Naive B cell (primary cell): ENCODE data around the gene GLS. TPM values are rescaled to one million over a fixed set of nuclear protein-coding genes. Genes with fewer than 3 reads are reported as not detected.
A peak's percentile ranks its signal among the peaks of the same experiment; 100 is the strongest.
"Not testable (repeated sequence)": the region's sequence is repeated elsewhere in the genome, so short reads cannot be mapped to it uniquely, and the experiment has no call there.

Experiments used
- ATAC-seq, 2 donors: fragments of 150-1000 bp; cut with Tn5 transposase; 2 replicates each; pipeline ENCODE4 v1.10.0; 2021; ENCODE audit warnings: low read depth in 2 of 2, mild to moderate bottlenecking in 2 of 2, moderate library complexity in 2 of 2
- DNase-seq: peaks from one replicate; pipeline ENCODE4 v3.0.0; 2022
- H3K27ac Mint-ChIP-seq, 6 donors: one replicate each; pipeline ENCODE4 v1.8.0; 2020 to 2022; ENCODE audit warnings: mild to moderate bottlenecking in 6 of 6, mixed read lengths in 6 of 6, moderate library complexity in 5 of 6, inconsistent platforms in 2 of 6
- H3K27me3 Mint-ChIP-seq, 3 donors: one replicate each; pipeline ENCODE4 v1.8.0; 2021 to 2022; ENCODE audit warnings: mixed read lengths in 3 of 3, mild to moderate bottlenecking in 1 of 3
- H3K36me3 Mint-ChIP-seq, 2 donors: one replicate each; pipeline ENCODE4 v1.8.0; 2020 to 2022; ENCODE audit warnings: mixed read lengths in 2 of 2, inconsistent platforms in 1 of 2, mild to moderate bottlenecking in 1 of 2
- H3K4me1 Mint-ChIP-seq, 3 donors: one replicate each; pipeline ENCODE4 v1.8.0; 2020 to 2022; ENCODE audit warnings: mixed read lengths in 3 of 3, inconsistent platforms in 1 of 3, mild to moderate bottlenecking in 1 of 3, moderate library complexity in 1 of 3
- H3K4me3 Mint-ChIP-seq, 8 donors: one replicate each; pipeline ENCODE4 v1.8.0; 2020 to 2022; ENCODE audit warnings: mild to moderate bottlenecking in 8 of 8, mixed read lengths in 8 of 8, moderate library complexity in 8 of 8, inconsistent platforms in 2 of 8
- H3K9me3 Mint-ChIP-seq, 7 donors: one replicate each; pipeline ENCODE4 v1.8.0; 2020 to 2022; ENCODE audit warnings: mixed read lengths in 7 of 7, mild to moderate bottlenecking in 5 of 7, inconsistent platforms in 2 of 7, moderate library complexity in 1 of 7
- polyA plus RNA-seq, 6 donors: library from polyadenylated mRNA; unstranded; fragments of 300-500 nt; fragmentation: Illumina TruSeq; gene quantifications; one replicate each; pipeline ENCODE4 v1.2.3, GENCODE V29; 2021; ENCODE audit warnings: low read depth in 6 of 6

The GLS gene
- polyA plus RNA-seq, 6 donors from 2014 or later, result 15.6 to 48.3 (median 40.0) TPM

DNA sequence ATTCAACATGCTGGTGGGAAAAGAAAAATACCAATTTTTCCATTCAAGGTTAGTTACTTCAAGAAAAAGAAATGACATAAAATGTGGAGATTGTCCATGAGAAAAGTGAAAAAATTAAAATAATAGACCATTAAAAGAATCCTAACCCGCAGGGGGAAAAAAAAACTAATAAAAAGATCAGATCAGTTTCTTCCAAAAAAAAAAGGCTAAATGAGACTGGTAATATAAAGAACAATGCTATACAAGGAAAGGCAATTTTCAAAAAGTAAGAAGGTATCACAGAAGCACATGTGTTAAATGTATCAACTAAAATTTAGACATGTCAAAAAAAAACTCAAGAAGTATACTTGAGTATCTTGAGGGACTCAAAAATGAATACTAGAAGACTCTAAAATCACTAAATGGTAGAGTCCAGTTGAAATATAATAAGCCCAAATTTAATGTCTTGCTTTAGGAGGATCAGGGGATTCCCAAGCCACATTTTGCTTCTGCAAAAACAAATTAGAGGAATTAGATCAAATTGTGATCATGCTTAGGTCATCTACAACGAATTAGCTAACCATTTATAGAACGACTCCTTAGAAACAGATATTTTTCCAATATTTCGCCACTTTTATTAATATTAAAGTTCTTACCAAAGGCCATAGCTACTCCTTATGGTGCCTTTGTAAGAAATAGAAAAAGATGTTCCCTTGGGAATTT is 35.8 kb upstream of the GLS start:
- ATAC-seq (no peak), DNase-seq (no peak)
- peaks cover 4 to 7% (median 7%) of the 10 kb centered on the region in 3 donors for H3K4me1 Mint-ChIP-seq
- no peaks in the 10 kb centered on the region for H3K27me3 Mint-ChIP-seq
- peaks cover 16 to 19% of the 10 kb centered on the region in 2 donors for H3K36me3 Mint-ChIP-seq
- no peaks in the 10 kb centered on the region for H3K9me3 Mint-ChIP-seq
- H3K4me3 Mint-ChIP-seq, result no peak overlapping the region
- H3K27ac Mint-ChIP-seq, result no peak overlapping the region

- DNase-seq, result no peak
- Mint-ChIP-seq H3K4me3 (no peak overlapping the region), H3K27ac (no peak overlapping the region), H3K4me1 (peaks cover 4 to 14% (median 7%) of the 10 kb centered on the region in 3 donors), H3K9me3 (no peaks in the 10 kb centered on the region), H3K36me3 (peaks cover 10 to 11% of the 10 kb centered on the region in 2 donors), H3K27me3 (no peaks in the 10 kb centered on the region)
- ATAC-seq, result no peak
Observed at GRCh38 chr2:190846746-190847145, 33.9 kb upstream of the GLS start.

DNA sequence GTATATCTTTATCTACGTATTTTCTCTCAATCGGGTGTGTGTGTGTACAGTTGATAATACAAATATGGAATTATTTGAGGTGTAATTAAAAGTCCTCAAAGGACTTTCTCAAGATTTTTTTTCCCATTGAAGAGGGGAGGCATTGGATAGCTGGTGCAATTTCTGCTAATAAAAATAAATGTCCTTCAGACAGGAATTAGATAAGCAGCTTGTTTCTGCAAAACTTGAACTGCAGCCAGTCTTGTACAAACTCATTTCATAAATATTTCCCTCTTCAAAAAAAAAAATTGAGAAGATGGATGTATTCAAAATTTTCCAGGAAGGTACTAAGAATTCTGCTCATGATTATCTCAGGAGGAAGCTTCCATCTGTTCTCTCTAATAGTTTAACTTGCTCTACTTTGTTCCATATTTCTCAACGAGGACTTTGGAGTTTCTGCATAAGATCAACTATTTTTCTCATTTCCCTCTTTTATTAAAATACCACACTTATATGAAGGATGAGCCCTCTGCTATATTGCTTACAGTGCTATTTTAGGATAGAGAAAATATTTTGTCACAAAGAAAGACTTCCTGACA is 33.0 kb upstream of the GLS start:
- no peak for ATAC-seq
- DNase-seq, result no peak
- H3K36me3 Mint-ChIP-seq, result peaks cover 1 to 2% of the 10 kb centered on the region in 2 donors
- no peaks in the 10 kb centered on the region for H3K9me3 Mint-ChIP-seq
- H3K27me3 Mint-ChIP-seq, result no peaks in the 10 kb centered on the region
- H3K27ac Mint-ChIP-seq, result no peak overlapping the region
- peaks cover 4 to 14% (median 7%) of the 10 kb centered on the region in 3 donors for H3K4me1 Mint-ChIP-seq
- H3K4me3 Mint-ChIP-seq, result no peak overlapping the region

DNA sequence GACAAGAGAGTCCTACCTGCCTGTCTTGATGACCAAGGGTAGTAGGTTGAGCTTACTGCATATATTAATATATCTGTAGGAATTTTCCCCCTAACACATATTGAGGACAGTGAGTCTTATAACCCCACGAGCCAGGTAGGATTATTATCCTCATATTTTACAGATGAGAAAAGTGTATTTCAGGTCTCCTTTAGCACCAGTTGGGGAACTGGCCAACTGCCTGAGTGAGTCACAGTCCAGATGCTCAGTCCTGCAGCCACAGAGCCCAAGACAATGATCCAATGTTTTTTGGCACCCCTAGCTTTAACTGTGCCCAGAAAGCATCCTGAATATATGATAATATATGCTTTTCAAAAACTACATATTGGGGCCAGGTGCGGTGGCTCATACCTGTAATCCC is 30.8 kb upstream of the GLS start:
- no peaks in the 10 kb centered on the region for H3K36me3 Mint-ChIP-seq
- ATAC-seq (no peak), DNase-seq (no peak)
- no peaks in the 10 kb centered on the region for H3K9me3 Mint-ChIP-seq
- no peaks in the 10 kb centered on the region for H3K27me3 Mint-ChIP-seq
- peaks cover 4 to 19% (median 12%) of the 10 kb centered on the region in 3 donors for H3K4me1 Mint-ChIP-seq
- H3K27ac Mint-ChIP-seq, result no peak overlapping the region
- peak overlapping the region in 1 of 8 donors; percentile 56 for H3K4me3 Mint-ChIP-seq

DNA sequence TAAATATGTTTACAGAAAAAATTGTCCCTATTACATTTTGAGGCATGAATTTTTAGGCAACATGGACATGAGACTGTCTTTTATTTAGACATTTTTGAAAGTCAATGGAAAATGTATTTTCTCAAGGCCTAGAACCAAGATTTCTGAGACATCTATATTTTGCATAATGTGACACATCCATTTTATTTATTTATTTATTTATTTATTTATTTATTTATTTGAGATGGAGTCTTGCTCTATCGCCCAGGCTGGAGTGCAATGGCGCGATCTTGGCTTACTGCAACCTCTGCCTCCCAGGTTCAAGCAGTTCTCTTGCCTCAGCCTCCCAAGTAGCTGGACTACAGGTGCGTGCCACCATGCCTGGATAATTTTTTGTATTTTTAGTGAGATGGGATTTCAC is 27.6 kb upstream of the GLS start:
- H3K9me3 Mint-ChIP-seq, H3K4me3 Mint-ChIP-seq, H3K36me3 Mint-ChIP-seq, ATAC-seq, H3K27ac Mint-ChIP-seq, H3K27me3 Mint-ChIP-seq, DNase-seq: not testable (repeated sequence)
- peaks cover 4 to 19% (median 12%) of the 10 kb centered on the region in 3 donors for H3K4me1 Mint-ChIP-seq

GRCh38 chr2:190853531-190854383 is 26.9 kb upstream of the GLS start:
- Mint-ChIP-seq H3K36me3 (no peaks in the 10 kb centered on the region), H3K27ac (peak overlapping the region in 1 of 6 donors; percentile 81), H3K4me3 (no peak overlapping the region), H3K27me3 (no peaks in the 10 kb centered on the region), H3K9me3 (no peaks in the 10 kb centered on the region), H3K4me1 (peaks cover 4 to 19% (median 12%) of the 10 kb centered on the region in 3 donors)
- peak in 1 of 2 donors; percentile 32 for ATAC-seq
- no peak for DNase-seq

GRCh38 chr2:190854726-190855125 is 25.9 kb upstream of the GLS start:
- Mint-ChIP-seq H3K4me1 (peaks cover 0 to 13% (median 7%) of the 10 kb centered on the region in 3 donors), H3K27ac (no peak overlapping the region), H3K9me3 (no peaks in the 10 kb centered on the region), H3K27me3 (no peaks in the 10 kb centered on the region), H3K36me3 (peaks cover 0 to 6% of the 10 kb centered on the region in 2 donors), H3K4me3 (peak overlapping the region in 1 of 8 donors; percentile 25)
- DNase-seq (no peak), ATAC-seq (no peak)

GRCh38 chr2:190855245-190855644 is 25.4 kb upstream of the GLS start:
- Mint-ChIP-seq H3K36me3 (peaks cover 5 to 9% of the 10 kb centered on the region in 2 donors), H3K4me1 (peaks cover 0 to 8% (median 6%) of the 10 kb centered on the region in 3 donors), H3K27ac (peak overlapping the region in 1 of 6 donors; percentile 20), H3K4me3 (no peak overlapping the region), H3K27me3 (no peaks in the 10 kb centered on the region), H3K9me3 (no peaks in the 10 kb centered on the region)
- DNase-seq (no peak), ATAC-seq (no peak)

- Mint-ChIP-seq H3K9me3 (no peaks in the 10 kb centered on the region), H3K4me1 (peaks cover 0 to 6% (median 5%) of the 10 kb centered on the region in 3 donors), H3K4me3 (no peak overlapping the region), H3K36me3 (peaks cover 20% of the 10 kb centered on the region in 2 donors), H3K27ac (no peak overlapping the region), H3K27me3 (no peaks in the 10 kb centered on the region)
- ATAC-seq (no peak), DNase-seq (no peak)
Observed at GRCh38 chr2:190856985-190857384, 23.6 kb upstream of the GLS start.

DNA sequence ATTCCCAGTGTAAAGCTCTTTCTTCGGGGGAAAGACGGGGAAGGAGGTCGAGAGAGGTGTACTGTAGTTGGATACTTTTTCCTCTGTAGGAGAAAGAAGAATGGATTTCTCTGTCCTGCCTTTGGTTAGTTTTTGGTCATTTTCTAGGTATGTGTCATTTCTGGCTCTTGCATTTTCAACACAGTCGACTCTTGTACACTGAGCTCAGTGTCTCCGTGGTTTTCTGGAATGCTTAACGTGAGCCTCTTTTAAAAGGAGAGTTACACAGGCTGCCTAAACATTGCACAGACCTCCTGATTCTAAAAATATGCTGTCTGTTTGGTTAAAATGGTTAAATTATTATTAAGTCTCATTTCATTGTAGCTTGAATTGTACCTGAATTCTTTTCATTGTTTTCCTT is 21.8 kb upstream of the GLS start:
- peaks cover 0 to 5% (median 4%) of the 10 kb centered on the region in 3 donors for H3K4me1 Mint-ChIP-seq
- H3K9me3 Mint-ChIP-seq, result no peaks in the 10 kb centered on the region
- H3K27ac Mint-ChIP-seq, result no peak overlapping the region
- H3K27me3 Mint-ChIP-seq, result no peaks in the 10 kb centered on the region
- H3K4me3 Mint-ChIP-seq, result no peak overlapping the region
- peaks cover 27 to 33% of the 10 kb centered on the region in 2 donors for H3K36me3 Mint-ChIP-seq
- DNase-seq (no peak), ATAC-seq (no peak)

DNA sequence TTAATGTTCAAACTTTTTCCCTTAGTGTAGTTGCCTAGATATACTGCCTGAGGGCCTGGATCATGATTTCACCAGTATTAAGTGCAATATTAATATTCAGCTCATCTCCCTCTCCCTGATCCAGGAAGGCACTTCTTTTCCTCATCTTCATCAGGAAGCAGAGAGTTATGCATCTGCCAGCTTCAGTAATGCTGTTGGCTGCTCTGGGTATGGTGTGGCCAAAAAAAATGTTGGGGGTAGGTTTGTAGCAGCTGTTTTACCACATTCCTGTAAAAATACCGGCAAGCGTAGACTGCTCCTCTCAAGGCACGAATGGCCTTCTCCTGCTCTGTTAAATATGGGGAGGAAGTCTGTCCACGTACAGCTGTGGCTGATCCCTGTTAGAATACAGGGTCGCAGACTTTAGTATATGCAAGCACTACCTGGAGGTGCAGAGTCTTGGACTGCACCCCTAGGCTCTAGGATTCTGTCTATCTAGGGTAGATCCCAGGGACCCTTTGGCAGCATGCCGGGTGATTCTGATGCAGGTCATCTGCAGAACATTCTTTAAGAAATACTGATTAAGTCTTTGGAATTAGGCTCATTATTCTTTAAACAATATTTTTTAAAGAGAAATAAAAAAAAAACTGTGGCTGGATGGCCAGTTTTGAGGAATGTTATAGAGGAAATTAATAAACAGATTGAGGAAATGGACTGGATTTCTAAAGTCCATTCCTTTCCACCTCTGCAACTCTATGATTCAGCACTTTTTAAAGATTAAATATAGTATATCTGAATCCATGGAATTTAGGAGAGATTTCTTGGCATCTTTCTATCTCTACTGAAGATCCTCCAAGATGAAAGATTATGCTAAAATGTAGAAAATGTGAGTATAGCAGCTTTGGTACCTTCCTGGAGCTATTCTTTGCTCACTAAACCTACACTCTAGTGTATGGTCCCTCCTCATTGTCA is 21.0 kb upstream of the GLS start:
- H3K36me3 Mint-ChIP-seq, result peaks cover 27 to 33% of the 10 kb centered on the region in 2 donors
- H3K27me3 Mint-ChIP-seq, result no peaks in the 10 kb centered on the region
- H3K9me3 Mint-ChIP-seq, result no peaks in the 10 kb centered on the region
- peak overlapping the region in 3 of 6 donors; percentile 3 to 67 (median 52) for H3K27ac Mint-ChIP-seq
- ATAC-seq (no peak), DNase-seq (no peak)
- H3K4me3 Mint-ChIP-seq, result no peak overlapping the region
- H3K4me1 Mint-ChIP-seq, result no peaks in the 10 kb centered on the region

DNA sequence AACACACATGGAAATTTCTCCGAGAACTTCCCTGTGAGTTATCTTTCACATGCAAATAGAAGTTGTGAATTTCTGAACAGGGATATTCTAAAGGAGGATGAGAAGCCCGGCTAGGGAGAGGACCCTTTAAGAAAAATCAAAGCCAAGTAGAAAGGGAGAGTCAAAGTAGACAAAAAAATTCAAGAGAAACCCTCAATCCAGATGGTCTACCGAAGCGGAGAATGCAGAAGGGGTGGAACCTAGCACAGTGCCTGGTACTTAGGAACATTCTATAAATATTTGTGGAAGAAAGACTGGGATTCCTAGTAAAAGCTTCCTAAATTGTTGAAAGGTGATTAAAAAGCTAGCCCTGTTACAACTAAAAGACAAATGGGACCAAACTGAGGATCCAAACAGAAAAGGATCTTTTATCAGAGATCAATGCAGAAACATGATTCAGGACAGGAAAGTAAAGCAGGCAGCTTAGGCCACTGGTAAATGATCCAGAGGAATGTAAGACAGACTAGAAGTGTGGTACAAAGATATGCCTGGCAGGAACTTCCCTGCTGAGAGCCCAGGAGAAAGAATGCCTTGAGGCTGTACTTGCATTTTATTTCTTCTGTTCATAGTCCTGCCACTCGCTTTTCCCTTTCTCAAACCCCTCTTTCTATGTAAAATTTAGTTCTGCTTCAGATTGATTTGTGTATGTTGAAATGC is 19.5 kb upstream of the GLS start:
- H3K27ac Mint-ChIP-seq, result no peak overlapping the region
- no peak overlapping the region for H3K4me3 Mint-ChIP-seq
- DNase-seq (no peak), ATAC-seq (no peak)
- H3K9me3 Mint-ChIP-seq, result no peaks in the 10 kb centered on the region
- H3K36me3 Mint-ChIP-seq, result peaks cover 37 to 38% of the 10 kb centered on the region in 2 donors
- H3K4me1 Mint-ChIP-seq, result no peaks in the 10 kb centered on the region
- no peaks in the 10 kb centered on the region for H3K27me3 Mint-ChIP-seq
